HepG2 (cell line): ENCODE measurements around the gene ARL5A. TPM values are rescaled to one million over a fixed set of nuclear protein-coding genes. Genes with fewer than 3 reads are reported as not detected.
A peak's percentile ranks its signal among the peaks of the same experiment; 100 is the strongest.

Experiments used
- RNF219 ChIP-seq: sonication (generic); formaldehyde crosslinking; IDR thresholded peaks from 2 replicates; pipeline ENCODE4 v1.5.0; 2020; ENCODE audit warnings: mild to moderate bottlenecking, missing genetic modification reagents
- RORA ChIP-seq: sonication (generic); formaldehyde crosslinking; IDR thresholded peaks from 2 replicates; pipeline ENCODE4 v1.5.0; 2020; ENCODE audit warnings: mild to moderate bottlenecking, missing genetic modification reagents, moderate library complexity
- SP1 ChIP-seq, 2 experiments: fragments of 450-650 bp in 1 of 2; sonication (generic) in 1 of 2; formaldehyde crosslinking in 1 of 2; IDR thresholded peaks; 2 replicates each; pipeline versions ENCODE4 v1.4.0 to v1.6.1; 2016 to 2020; ENCODE audit warnings: missing genetic modification reagents in 1 of 2
- ZMYM3 ChIP-seq: sonication (generic); formaldehyde crosslinking; IDR thresholded peaks from 2 replicates; pipeline ENCODE4 v1.5.1; 2020; ENCODE audit warnings: mild to moderate bottlenecking, missing genetic modification reagents
- ZNF687 ChIP-seq: sonication (generic); formaldehyde crosslinking; IDR thresholded peaks from 2 replicates; pipeline ENCODE4 v1.5.1; 2020; ENCODE audit warnings: mild to moderate bottlenecking, missing genetic modification reagents, moderate library complexity
- polyA plus RNA-seq, 8 experiments: library from polyadenylated mRNA; depleted of rRNA in 3 of 8; stranded (reverse) in 7 of 8; unstranded in 1 of 8; fragments of >200 nt; fragmentation: Illumina TruSeq in 4 of 8; extraction: Trizol in 4 of 8; gene quantifications; 2 replicates each; pipeline versions ENCODE4 v1.2.1 to v1.2.3, GENCODE V29; 2011 to 2016; ENCODE audit warnings: low read depth in 4 of 8, missing spikeins in 1 of 8, mixed read lengths in 1 of 8; ENCODE audit not compliant: insufficient read depth in 1 of 8
- total RNA-seq, 5 experiments: library from RNA; depleted of rRNA; stranded (reverse); fragments of >200 nt; fragmentation: Illumina TruSeq; extraction: Trizol; gene quantifications; 2 replicates each; pipeline ENCODE4 v1.2.3, GENCODE V29; 2016; ENCODE audit warnings: low read depth in 1 of 5
- TF ChIP-seq, protein P1 (sequence below): sonication (generic); formaldehyde crosslinking; conservative IDR thresholded peaks from 2 replicates; pipeline ENCODE4 v1.4.0; 2020; ENCODE audit warnings: missing genetic modification reagents
- TF ChIP-seq, protein P2 (sequence below): sonication (generic); formaldehyde crosslinking; IDR thresholded peaks from 2 replicates; pipeline ENCODE4 v1.9.0; 2021; ENCODE audit warnings: missing genetic modification reagents, mild to moderate bottlenecking, borderline replicate concordance
- TF ChIP-seq, protein P3 (sequence below): sonication (generic); formaldehyde crosslinking; IDR thresholded peaks from 2 replicates; pipeline ENCODE4 v1.4.0; 2020; ENCODE audit warnings: missing genetic modification reagents
- TF ChIP-seq, protein P4 (sequence below): sonication (generic); formaldehyde crosslinking; IDR thresholded peaks from 2 replicates; pipeline ENCODE4 v1.5.0; 2020; ENCODE audit warnings: missing genetic modification reagents, mild to moderate bottlenecking, borderline replicate concordance

Gene ARL5A
- total and polyA plus RNA-seq, 2 of the 13 experiments (the other 11 are each of a cell fraction or from before 2014, with no cell fraction given): 47.5 to 149 TPM

DNA sequence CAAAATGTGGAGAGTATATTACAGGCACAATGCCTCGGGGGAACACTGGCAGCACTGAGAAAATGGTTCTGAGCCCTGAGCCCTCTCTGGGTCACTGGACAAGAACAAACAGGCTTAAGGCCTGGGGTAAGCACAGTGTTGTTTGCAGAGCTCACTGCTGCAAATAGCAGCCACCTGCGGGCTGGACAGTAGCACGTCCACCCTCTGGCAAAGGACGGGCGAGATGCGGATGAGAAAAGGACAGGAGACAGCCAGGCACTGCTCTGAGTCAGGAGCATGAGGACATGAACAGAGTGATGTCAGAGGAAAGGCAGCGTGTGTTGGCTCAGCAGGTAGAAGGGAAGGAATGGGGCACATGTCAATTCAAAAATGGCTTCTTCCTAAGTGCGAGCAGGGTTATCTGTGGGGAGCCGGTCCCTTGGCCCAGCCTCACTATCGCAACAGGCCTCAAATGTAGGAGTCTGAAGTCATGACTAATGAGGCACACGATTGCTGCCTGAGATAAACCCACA is 68.0 kb downstream of the ARL5A start (continued):
- TF ChIP-seq, protein P1, sequence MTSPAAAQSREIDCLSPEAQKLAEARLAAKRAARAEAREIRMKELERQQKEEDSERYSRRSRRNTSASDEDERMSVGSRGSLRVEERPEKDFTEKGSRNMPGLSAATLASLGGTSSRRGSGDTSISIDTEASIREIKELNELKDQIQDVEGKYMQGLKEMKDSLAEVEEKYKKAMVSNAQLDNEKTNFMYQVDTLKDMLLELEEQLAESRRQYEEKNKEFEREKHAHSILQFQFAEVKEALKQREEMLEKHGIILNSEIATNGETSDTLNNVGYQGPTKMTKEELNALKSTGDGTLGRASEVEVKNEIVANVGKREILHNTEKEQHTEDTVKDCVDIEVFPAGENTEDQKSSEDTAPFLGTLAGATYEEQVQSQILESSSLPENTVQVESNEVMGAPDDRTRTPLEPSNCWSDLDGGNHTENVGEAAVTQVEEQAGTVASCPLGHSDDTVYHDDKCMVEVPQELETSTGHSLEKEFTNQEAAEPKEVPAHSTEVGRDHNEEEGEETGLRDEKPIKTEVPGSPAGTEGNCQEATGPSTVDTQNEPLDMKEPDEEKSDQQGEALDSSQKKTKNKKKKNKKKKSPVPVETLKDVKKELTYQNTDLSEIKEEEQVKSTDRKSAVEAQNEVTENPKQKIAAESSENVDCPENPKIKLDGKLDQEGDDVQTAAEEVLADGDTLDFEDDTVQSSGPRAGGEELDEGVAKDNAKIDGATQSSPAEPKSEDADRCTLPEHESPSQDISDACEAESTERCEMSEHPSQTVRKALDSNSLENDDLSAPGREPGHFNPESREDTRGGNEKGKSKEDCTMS (CRISPR knock-in tag): no peak
- TF ChIP-seq RNF219: no peak
- peak; percentile 96 for TF ChIP-seq ZMYM3 (CRISPR knock-in tag)
- TF ChIP-seq ZNF687 (CRISPR knock-in tag): peak; percentile 95
- TF ChIP-seq, protein P2, sequence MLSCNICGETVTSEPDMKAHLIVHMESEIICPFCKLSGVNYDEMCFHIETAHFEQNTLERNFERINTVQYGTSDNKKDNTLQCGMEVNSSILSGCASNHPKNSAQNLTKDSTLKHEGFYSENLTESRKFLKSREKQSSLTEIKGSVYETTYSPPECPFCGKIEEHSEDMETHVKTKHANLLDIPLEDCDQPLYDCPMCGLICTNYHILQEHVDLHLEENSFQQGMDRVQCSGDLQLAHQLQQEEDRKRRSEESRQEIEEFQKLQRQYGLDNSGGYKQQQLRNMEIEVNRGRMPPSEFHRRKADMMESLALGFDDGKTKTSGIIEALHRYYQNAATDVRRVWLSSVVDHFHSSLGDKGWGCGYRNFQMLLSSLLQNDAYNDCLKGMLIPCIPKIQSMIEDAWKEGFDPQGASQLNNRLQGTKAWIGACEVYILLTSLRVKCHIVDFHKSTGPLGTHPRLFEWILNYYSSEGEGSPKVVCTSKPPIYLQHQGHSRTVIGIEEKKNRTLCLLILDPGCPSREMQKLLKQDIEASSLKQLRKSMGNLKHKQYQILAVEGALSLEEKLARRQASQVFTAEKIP (CRISPR knock-in tag): no peak
- TF ChIP-seq, protein P3, sequence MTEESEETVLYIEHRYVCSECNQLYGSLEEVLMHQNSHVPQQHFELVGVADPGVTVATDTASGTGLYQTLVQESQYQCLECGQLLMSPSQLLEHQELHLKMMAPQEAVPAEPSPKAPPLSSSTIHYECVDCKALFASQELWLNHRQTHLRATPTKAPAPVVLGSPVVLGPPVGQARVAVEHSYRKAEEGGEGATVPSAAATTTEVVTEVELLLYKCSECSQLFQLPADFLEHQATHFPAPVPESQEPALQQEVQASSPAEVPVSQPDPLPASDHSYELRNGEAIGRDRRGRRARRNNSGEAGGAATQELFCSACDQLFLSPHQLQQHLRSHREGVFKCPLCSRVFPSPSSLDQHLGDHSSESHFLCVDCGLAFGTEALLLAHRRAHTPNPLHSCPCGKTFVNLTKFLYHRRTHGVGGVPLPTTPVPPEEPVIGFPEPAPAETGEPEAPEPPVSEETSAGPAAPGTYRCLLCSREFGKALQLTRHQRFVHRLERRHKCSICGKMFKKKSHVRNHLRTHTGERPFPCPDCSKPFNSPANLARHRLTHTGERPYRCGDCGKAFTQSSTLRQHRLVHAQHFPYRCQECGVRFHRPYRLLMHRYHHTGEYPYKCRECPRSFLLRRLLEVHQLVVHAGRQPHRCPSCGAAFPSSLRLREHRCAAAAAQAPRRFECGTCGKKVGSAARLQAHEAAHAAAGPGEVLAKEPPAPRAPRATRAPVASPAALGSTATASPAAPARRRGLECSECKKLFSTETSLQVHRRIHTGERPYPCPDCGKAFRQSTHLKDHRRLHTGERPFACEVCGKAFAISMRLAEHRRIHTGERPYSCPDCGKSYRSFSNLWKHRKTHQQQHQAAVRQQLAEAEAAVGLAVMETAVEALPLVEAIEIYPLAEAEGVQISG: peak; percentile 46; the same call in 1 of the 2 replicates
- no peak for TF ChIP-seq RORA (CRISPR knock-in tag)
- TF ChIP-seq SP1 (IDR thresholded peaks at IDR 0.05): no peak
- 0 out of 2 replicates have a peak, but pooled peaks have one; percentile 39 for TF ChIP-seq SP1 (CRISPR knock-in tag; IDR thresholded peaks at IDR 0.05)
- TF ChIP-seq, protein P4, sequence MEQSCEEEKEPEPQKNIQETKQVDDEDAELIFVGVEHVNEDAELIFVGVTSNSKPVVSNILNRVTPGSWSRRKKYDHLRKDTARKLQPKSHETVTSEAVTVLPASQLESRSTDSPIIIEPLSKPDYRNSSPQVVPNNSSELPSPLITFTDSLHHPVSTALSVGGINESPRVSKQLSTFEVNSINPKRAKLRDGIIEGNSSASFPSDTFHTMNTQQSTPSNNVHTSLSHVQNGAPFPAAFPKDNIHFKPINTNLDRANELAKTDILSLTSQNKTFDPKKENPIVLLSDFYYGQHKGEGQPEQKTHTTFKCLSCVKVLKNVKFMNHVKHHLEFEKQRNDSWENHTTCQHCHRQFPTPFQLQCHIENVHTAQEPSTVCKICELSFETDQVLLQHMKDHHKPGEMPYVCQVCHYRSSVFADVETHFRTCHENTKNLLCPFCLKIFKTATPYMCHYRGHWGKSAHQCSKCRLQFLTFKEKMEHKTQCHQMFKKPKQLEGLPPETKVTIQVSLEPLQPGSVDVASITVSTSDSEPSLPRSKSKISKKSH (CRISPR knock-in tag): peak; percentile 54; the same call in 1 of the 2 replicates
